AG04450 (cell line): Measurements from ENCODE around the gene NSUN6. TPM values are rescaled to one million over a fixed set of nuclear protein-coding genes. Genes with fewer than 3 reads are reported as not detected.

Source experiments
- CTCF ChIA-PET: fragments of 300-600, 350-600 bp; formaldehyde crosslinking; extraction: SDS; loops from one replicate; lab custom pipeline; 2022; ENCODE audit warnings: antibody characterized with exemption, inconsistent platforms; lab: Charles Lee
- POLR2A ChIA-PET: fragments of 350-600 bp; formaldehyde crosslinking; extraction: SDS; loops from one replicate; lab custom pipeline; 2021; ENCODE audit warnings: antibody characterized with exemption, inconsistent platforms; lab: Yijun Ruan, JAX
- DNase-seq: peaks from one replicate; pipeline ENCODE4 v3.0.0-alpha.2; 2011; ENCODE audit warnings: low read depth, low spot score
- H3K27ac ChIP-seq: one replicate; pipeline ENCODE4 v1.5.1; 2012; ENCODE audit warnings: low read depth, low read length, control low read depth
- H3K27me3 ChIP-seq: one replicate; pipeline ENCODE4 v1.6.0; 2012; ENCODE audit warnings: low read length; ENCODE audit not compliant: control insufficient read depth, insufficient read depth
- H3K4me3 ChIP-seq: 2 replicates; pipeline ENCODE4 v1.5.1; 2011; ENCODE audit warnings: mild to moderate bottlenecking, low read depth, low read length, control low read depth
- H3K9me3 ChIP-seq: 2 replicates; pipeline ENCODE4 v1.5.1; 2012; ENCODE audit warnings: low read length; ENCODE audit not compliant: control insufficient read depth, insufficient read depth
- CTCF ChIP-seq: IDR thresholded peaks from 2 replicates; pipeline ENCODE4 v1.5.1; 2011; ENCODE audit warnings: low read depth, low read length, control low read depth, inconsistent platforms
- polyA plus RNA-seq: library from polyadenylated mRNA; depleted of rRNA; stranded (reverse); fragments of >200 nt; gene quantifications from 2 replicates; pipeline ENCODE4 v1.2.3, GENCODE V29; 2011

Gene NSUN6
- polyA plus RNA-seq, 1 experiment = 7.6 TPM

- Histone ChIP-seq H3K27ac (no peak overlapping the region), H3K27me3 (no peaks in the 10 kb centered on the region), H3K9me3 (no peaks in the 10 kb centered on the region), H3K4me3 (no peak overlapping the region)
- ChIA-PET CTCF (no interaction called here), POLR2A (no interaction called here)
- TF ChIP-seq CTCF = no peak
- DNase-seq = no peak
Measured at GRCh38 chr10:18610517-18610916, 40.9 kb downstream of the NSUN6 start.

- ChIA-PET POLR2A (no interaction called here), CTCF (no interaction called here)
- no peak for DNase-seq
- no peak overlapping the region for H3K27ac ChIP-seq
- no peaks in the 10 kb centered on the region for H3K9me3 ChIP-seq
- H3K4me3 ChIP-seq = no peak overlapping the region
- TF ChIP-seq CTCF = no peak
- no peaks in the 10 kb centered on the region for H3K27me3 ChIP-seq
Measured at GRCh38 chr10:18608596-18608995, 42.8 kb downstream of the NSUN6 start.

- peak; percentile 49 for DNase-seq
- no peak for TF ChIP-seq CTCF
- no peaks in the 10 kb centered on the region for H3K9me3 ChIP-seq
- no peaks in the 10 kb centered on the region for H3K27me3 ChIP-seq
- CTCF ChIA-PET = interaction anchor here (1.3 kb wide), 1 partner anchor 12 kb away, joined by 3 read pairs; no protein-coding TSS in a partner anchor
- H3K4me3 ChIP-seq = no peak overlapping the region
- H3K27ac ChIP-seq = no peak overlapping the region
- POLR2A ChIA-PET = no interaction called here
Measured at GRCh38 chr10:18607503-18608378, 43.6 kb downstream of the NSUN6 start.

GRCh38 chr10:18606051-18606695, 45.2 kb downstream of the NSUN6 start:
- POLR2A ChIA-PET = no interaction called here
- H3K27ac ChIP-seq = no peak overlapping the region
- no peak for DNase-seq

More at GRCh38 chr10:18606051-18606695, 45.2 kb downstream of the NSUN6 start:
- Histone ChIP-seq H3K9me3 (no peaks in the 10 kb centered on the region), H3K27me3 (no peaks in the 10 kb centered on the region), H3K4me3 (no peak overlapping the region)
- no peak for TF ChIP-seq CTCF
- CTCF ChIA-PET = no interaction called here
